ENCODE results near the gene RBM3. TPM values are rescaled to one million over a fixed set of nuclear protein-coding genes. Genes with fewer than 3 reads are reported as not detected.
"Not testable (repeated sequence)": the region's sequence is repeated elsewhere in the genome, so short reads cannot be mapped to it uniquely, and the experiment has no call there.

RBM3 gene
- total RNA-seq, 3 donors from 2014 or later, result 88.4 to 406 (median 123) TPM

GRCh38 chrX:48541140-48541814, 33.0 kb upstream of the RBM3 start:
- ATAC-seq (no peak), DNase-seq (no peak)
- Histone ChIP-seq H3K4me1 (ENCODE audit: low read depth) (no peaks in the 10 kb centered on the region), H3K4me3 (no peak overlapping the region), H3K9me3 (no peaks in the 10 kb centered on the region), H3K36me3 (ENCODE audit: low read depth) (no peaks in the 10 kb centered on the region)
- intact Hi-C loops (cut with DNase I, micrococcal nuclease), result no loop called here
- TF ChIP-seq CTCF (IDR thresholded peaks at IDR 0.05), result no peak

- no peak for ATAC-seq
- no peak overlapping the region for H3K4me3 ChIP-seq
- no peak for DNase-seq
- intact Hi-C loops (cut with DNase I, micrococcal nuclease), result no loop called here
- no peak for TF ChIP-seq CTCF (IDR thresholded peaks at IDR 0.05)
- H3K36me3 ChIP-seq (ENCODE audit: low read depth), result no peaks in the 10 kb centered on the region
- no peaks in the 10 kb centered on the region for H3K4me1 ChIP-seq (ENCODE audit: low read depth)
- H3K9me3 ChIP-seq, result no peaks in the 10 kb centered on the region
These were observed 25.4 kb upstream of the RBM3 start for GRCh38 chrX:48548871-48549270.

- H3K4me3 ChIP-seq; H3K36me3 ChIP-seq (ENCODE audit: low read depth); ATAC-seq; intact Hi-C loops (cut with DNase I, micrococcal nuclease); DNase-seq; H3K4me1 ChIP-seq (ENCODE audit: low read depth); H3K9me3 ChIP-seq: not testable (repeated sequence)
These were observed 18.5 kb upstream of the RBM3 start for GRCh38 chrX:48555731-48556325.

- H3K4me3 ChIP-seq, result no peak overlapping the region
- DNase-seq, result no peak
- no peak for TF ChIP-seq CTCF (IDR thresholded peaks at IDR 0.05)
- intact Hi-C loops (cut with DNase I, micrococcal nuclease), result no loop called here
- H3K36me3 ChIP-seq (ENCODE audit: low read depth), result no peaks in the 10 kb centered on the region
- H3K9me3 ChIP-seq, result no peaks in the 10 kb centered on the region
- ATAC-seq, result no peak
- no peaks in the 10 kb centered on the region for H3K4me1 ChIP-seq (ENCODE audit: low read depth)
These were observed 16.0 kb upstream of the RBM3 start for GRCh38 chrX:48558271-48558670.

GRCh38 chrX:48559636-48560035, 14.6 kb upstream of the RBM3 start:
- H3K4me1 ChIP-seq (ENCODE audit: low read depth), result no peaks in the 10 kb centered on the region
- intact Hi-C loops (cut with DNase I, micrococcal nuclease), result no loop called here
- no peak for TF ChIP-seq CTCF (IDR thresholded peaks at IDR 0.05)
- no peaks in the 10 kb centered on the region for H3K36me3 ChIP-seq (ENCODE audit: low read depth)
- H3K9me3 ChIP-seq, result no peaks in the 10 kb centered on the region
- H3K4me3 ChIP-seq, result no peak overlapping the region
- DNase-seq, result no peak
- no peak for ATAC-seq

- TF ChIP-seq CTCF (IDR thresholded peaks at IDR 0.05), result no peak
- H3K4me3 ChIP-seq, result no peak overlapping the region
- intact Hi-C loops (cut with DNase I, micrococcal nuclease), result no loop called here
- ATAC-seq (no peak), DNase-seq (no peak)
- no peaks in the 10 kb centered on the region for H3K36me3 ChIP-seq (ENCODE audit: low read depth)
- no peaks in the 10 kb centered on the region for H3K4me1 ChIP-seq (ENCODE audit: low read depth)
- no peaks in the 10 kb centered on the region for H3K9me3 ChIP-seq
These were observed 14.2 kb upstream of the RBM3 start for GRCh38 chrX:48560056-48560455.

All from mucosa of descending colon (tissue), 3 donors.